ENCODE data around the gene SLC25A28.

The SLC25A28 gene
- total RNA-seq, result 50.0 to 61.4 (median 51.0) reads per million in 3 donors

GRCh38 chr10:99619851-99620710 lies at the start of gene SLC25A28:
SLC25A28 (minus strand) TSS chr10:99620439; CDS start chr10:99620335, 104 bp downstream.
- Histone ChIP-seq H3K4me1 (ENCODE audit: control insufficient read depth, insufficient read depth, low read length, poor library complexity, severe bottlenecking) (peaks cover 27% of the 10 kb centered on the region), H3K36me3 (ENCODE audit: control insufficient read depth, insufficient read depth, low read length) (peaks cover 3% of the 10 kb centered on the region), H3K4me3 (ENCODE audit: insufficient read depth, low read depth, low read length, poor library complexity, severe bottlenecking) (peak within 1 kb of the TSS; percentile 84), H3K9me3 (ENCODE audit: control insufficient read depth, low read length) (no peaks in the 10 kb centered on the region), H3K27me3 (replicated peaks; ENCODE audit: control insufficient read depth, insufficient read depth, low read length, poor library complexity, severe bottlenecking) (no peaks in the 10 kb centered on the region), H3K27ac (ENCODE audit: insufficient read depth, low read length, poor library complexity, severe bottlenecking) (peak within 1 kb of the TSS; percentile 97)
- peak in 1 of 3 donors; percentile 91 for DNase-seq

GRCh38 chr10:99667108-99667751 lies 47.0 kb upstream of the SLC25A28 start:
- no peaks in the 10 kb centered on the region for H3K9me3 ChIP-seq (ENCODE audit: control insufficient read depth, low read length)
- H3K4me3 ChIP-seq (ENCODE audit: insufficient read depth, low read depth, low read length, poor library complexity, severe bottlenecking), result no peak overlapping the region
- H3K27ac ChIP-seq (ENCODE audit: insufficient read depth, low read length, poor library complexity, severe bottlenecking), result no peak overlapping the region
- no peaks in the 10 kb centered on the region for H3K4me1 ChIP-seq (ENCODE audit: control insufficient read depth, insufficient read depth, low read length, poor library complexity, severe bottlenecking)
- no peaks in the 10 kb centered on the region for H3K36me3 ChIP-seq (ENCODE audit: control insufficient read depth, insufficient read depth, low read length)
- DNase-seq, result no peak
- no peaks in the 10 kb centered on the region for H3K27me3 ChIP-seq (replicated peaks; ENCODE audit: control insufficient read depth, insufficient read depth, low read length, poor library complexity, severe bottlenecking)

GRCh38 chr10:99665304-99665703 lies 45.1 kb upstream of the SLC25A28 start:
- Histone ChIP-seq H3K27me3 (replicated peaks; ENCODE audit: control insufficient read depth, insufficient read depth, low read length, poor library complexity, severe bottlenecking) (no peaks in the 10 kb centered on the region), H3K4me3 (ENCODE audit: insufficient read depth, low read depth, low read length, poor library complexity, severe bottlenecking) (no peak overlapping the region), H3K4me1 (ENCODE audit: control insufficient read depth, insufficient read depth, low read length, poor library complexity, severe bottlenecking) (no peaks in the 10 kb centered on the region), H3K27ac (ENCODE audit: insufficient read depth, low read length, poor library complexity, severe bottlenecking) (no peak overlapping the region), H3K36me3 (ENCODE audit: control insufficient read depth, insufficient read depth, low read length) (no peaks in the 10 kb centered on the region), H3K9me3 (ENCODE audit: control insufficient read depth, low read length) (no peaks in the 10 kb centered on the region)
- no peak for DNase-seq

- no peaks in the 10 kb centered on the region for H3K36me3 ChIP-seq (ENCODE audit: control insufficient read depth, insufficient read depth, low read length)
- H3K4me3 ChIP-seq (ENCODE audit: insufficient read depth, low read depth, low read length, poor library complexity, severe bottlenecking), result no peak overlapping the region
- DNase-seq, result no peak
- peaks cover 9% of the 10 kb centered on the region for H3K4me1 ChIP-seq (ENCODE audit: control insufficient read depth, insufficient read depth, low read length, poor library complexity, severe bottlenecking)
- no peak overlapping the region for H3K27ac ChIP-seq (ENCODE audit: insufficient read depth, low read length, poor library complexity, severe bottlenecking)
- H3K27me3 ChIP-seq (replicated peaks; ENCODE audit: control insufficient read depth, insufficient read depth, low read length, poor library complexity, severe bottlenecking), result peaks cover under 1% of the 10 kb centered on the region
- no peaks in the 10 kb centered on the region for H3K9me3 ChIP-seq (ENCODE audit: control insufficient read depth, low read length)
Observed at GRCh38 chr10:99661377-99661763, 41.1 kb upstream of the SLC25A28 start.

GRCh38 chr10:99660662-99661376 lies 40.6 kb upstream of the SLC25A28 start:
- Histone ChIP-seq H3K4me3 (ENCODE audit: insufficient read depth, low read depth, low read length, poor library complexity, severe bottlenecking) (no peak overlapping the region), H3K36me3 (ENCODE audit: control insufficient read depth, insufficient read depth, low read length) (no peaks in the 10 kb centered on the region), H3K27ac (ENCODE audit: insufficient read depth, low read length, poor library complexity, severe bottlenecking) (no peak overlapping the region), H3K4me1 (ENCODE audit: control insufficient read depth, insufficient read depth, low read length, poor library complexity, severe bottlenecking) (peaks cover 9% of the 10 kb centered on the region), H3K27me3 (replicated peaks; ENCODE audit: control insufficient read depth, insufficient read depth, low read length, poor library complexity, severe bottlenecking) (peaks cover 3% of the 10 kb centered on the region), H3K9me3 (ENCODE audit: control insufficient read depth, low read length) (no peaks in the 10 kb centered on the region)
- no peak for DNase-seq

- peak overlapping the region; percentile 57 for H3K27ac ChIP-seq (ENCODE audit: insufficient read depth, low read length, poor library complexity, severe bottlenecking)
- H3K4me3 ChIP-seq (ENCODE audit: insufficient read depth, low read depth, low read length, poor library complexity, severe bottlenecking), result peak overlapping the region; percentile 85
- H3K4me1 ChIP-seq (ENCODE audit: control insufficient read depth, insufficient read depth, low read length, poor library complexity, severe bottlenecking), result peaks cover 9% of the 10 kb centered on the region
- H3K9me3 ChIP-seq (ENCODE audit: control insufficient read depth, low read length), result no peaks in the 10 kb centered on the region
- DNase-seq, result no peak
- no peaks in the 10 kb centered on the region for H3K36me3 ChIP-seq (ENCODE audit: control insufficient read depth, insufficient read depth, low read length)
- H3K27me3 ChIP-seq (replicated peaks; ENCODE audit: control insufficient read depth, insufficient read depth, low read length, poor library complexity, severe bottlenecking), result peaks cover 3% of the 10 kb centered on the region
Observed at GRCh38 chr10:99659868-99660366, 39.7 kb upstream of the SLC25A28 start.

GRCh38 chr10:99659031-99659867 lies 39.0 kb upstream of the SLC25A28 start, which contains the start of gene ENTPD7:
ENTPD7 (plus strand) TSS chr10:99659509; CDS start chr10:99659957, 448 bp downstream.
- Histone ChIP-seq H3K4me3 (ENCODE audit: insufficient read depth, low read depth, low read length, poor library complexity, severe bottlenecking) (peak within 1 kb of the TSS; percentile 85), H3K27me3 (replicated peaks; ENCODE audit: control insufficient read depth, insufficient read depth, low read length, poor library complexity, severe bottlenecking) (peaks cover 3% of the 10 kb centered on the region), H3K27ac (ENCODE audit: insufficient read depth, low read length, poor library complexity, severe bottlenecking) (peak within 1 kb of the TSS; percentile 57), H3K36me3 (ENCODE audit: control insufficient read depth, insufficient read depth, low read length) (no peaks in the 10 kb centered on the region), H3K9me3 (ENCODE audit: control insufficient read depth, low read length) (no peaks in the 10 kb centered on the region), H3K4me1 (ENCODE audit: control insufficient read depth, insufficient read depth, low read length, poor library complexity, severe bottlenecking) (peaks cover 9% of the 10 kb centered on the region)
- peak; percentile 72 to 82 (median 80) for DNase-seq

GRCh38 chr10:99658622-99659030 lies 38.4 kb upstream of the SLC25A28 start:
- Histone ChIP-seq H3K9me3 (ENCODE audit: control insufficient read depth, low read length) (no peaks in the 10 kb centered on the region), H3K27me3 (replicated peaks; ENCODE audit: control insufficient read depth, insufficient read depth, low read length, poor library complexity, severe bottlenecking) (peaks cover 3% of the 10 kb centered on the region), H3K4me1 (ENCODE audit: control insufficient read depth, insufficient read depth, low read length, poor library complexity, severe bottlenecking) (peaks cover 9% of the 10 kb centered on the region), H3K27ac (ENCODE audit: insufficient read depth, low read length, poor library complexity, severe bottlenecking) (peak overlapping the region; percentile 57), H3K36me3 (ENCODE audit: control insufficient read depth, insufficient read depth, low read length) (no peaks in the 10 kb centered on the region), H3K4me3 (ENCODE audit: insufficient read depth, low read depth, low read length, poor library complexity, severe bottlenecking) (peak overlapping the region; percentile 85)
- DNase-seq, result peak in 1 of 3 donors; percentile 6
